ENCODE data around the gene ATP2B2. TPM values are rescaled to one million over a fixed set of nuclear protein-coding genes. Genes with fewer than 3 reads are reported as not detected.
A peak's percentile ranks its signal among the peaks of the same experiment; 100 is the strongest.

Gene ATP2B2
- total and polyA plus RNA-seq, 7 donors, result 0.08 to 6.5 (median 0.77) TPM

DNA sequence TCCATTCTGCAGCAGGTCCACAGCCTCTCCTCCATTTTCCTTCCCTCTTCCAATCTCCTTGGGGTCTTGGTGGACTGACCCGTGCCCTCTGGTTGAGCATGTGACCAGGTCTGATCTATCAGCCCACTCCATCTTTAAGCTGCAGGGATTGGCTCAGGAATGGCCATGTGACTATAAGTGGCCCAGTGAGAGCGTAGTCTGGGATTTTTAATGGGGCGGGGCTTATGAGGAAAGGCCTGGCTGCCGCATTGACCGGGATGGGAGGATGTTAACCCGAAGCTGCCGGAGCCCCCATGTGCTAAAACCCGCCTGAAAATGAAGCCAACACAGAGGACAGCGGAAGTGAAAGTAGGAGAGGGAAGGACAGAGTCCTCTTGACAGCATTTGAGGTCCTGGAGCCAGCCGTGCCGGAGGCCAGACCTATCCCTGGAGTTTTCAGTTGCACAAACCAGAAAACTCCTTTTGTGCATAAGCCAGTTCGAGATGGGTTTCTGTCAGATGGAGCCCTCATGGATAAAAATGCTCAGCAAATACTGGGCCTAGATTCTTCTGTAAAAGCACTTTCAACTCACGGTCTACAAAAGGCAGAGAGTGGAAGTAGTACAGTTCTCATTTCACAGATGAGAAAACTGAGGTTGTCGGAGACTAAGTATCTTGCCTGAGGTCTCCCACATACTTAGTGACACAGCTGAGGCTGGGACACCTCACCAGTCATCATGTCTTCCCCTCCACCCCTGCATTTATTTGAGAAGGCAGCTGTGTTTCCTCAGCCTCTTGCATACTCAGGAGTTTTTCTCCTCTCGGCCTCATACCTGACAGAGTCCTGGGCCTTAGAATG, 61.9 kb downstream of the ATP2B2 start:
- H3K9me3 ChIP-seq, result no peaks in the 10 kb centered on the region
- no peak overlapping the region for H3K4me3 ChIP-seq
- intact Hi-C loops (cut with DNase I), result no loop called here
- H3K4me1 ChIP-seq, result peaks cover 42% of the 10 kb centered on the region
- DNase-seq, result no peak
- ATAC-seq, result no peak
- TF ChIP-seq, protein P1, sequence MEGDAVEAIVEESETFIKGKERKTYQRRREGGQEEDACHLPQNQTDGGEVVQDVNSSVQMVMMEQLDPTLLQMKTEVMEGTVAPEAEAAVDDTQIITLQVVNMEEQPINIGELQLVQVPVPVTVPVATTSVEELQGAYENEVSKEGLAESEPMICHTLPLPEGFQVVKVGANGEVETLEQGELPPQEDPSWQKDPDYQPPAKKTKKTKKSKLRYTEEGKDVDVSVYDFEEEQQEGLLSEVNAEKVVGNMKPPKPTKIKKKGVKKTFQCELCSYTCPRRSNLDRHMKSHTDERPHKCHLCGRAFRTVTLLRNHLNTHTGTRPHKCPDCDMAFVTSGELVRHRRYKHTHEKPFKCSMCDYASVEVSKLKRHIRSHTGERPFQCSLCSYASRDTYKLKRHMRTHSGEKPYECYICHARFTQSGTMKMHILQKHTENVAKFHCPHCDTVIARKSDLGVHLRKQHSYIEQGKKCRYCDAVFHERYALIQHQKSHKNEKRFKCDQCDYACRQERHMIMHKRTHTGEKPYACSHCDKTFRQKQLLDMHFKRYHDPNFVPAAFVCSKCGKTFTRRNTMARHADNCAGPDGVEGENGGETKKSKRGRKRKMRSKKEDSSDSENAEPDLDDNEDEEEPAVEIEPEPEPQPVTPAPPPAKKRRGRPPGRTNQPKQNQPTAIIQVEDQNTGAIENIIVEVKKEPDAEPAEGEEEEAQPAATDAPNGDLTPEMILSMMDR (IDR thresholded peaks at IDR 0.05), result no peak
- peak overlapping the region; percentile 10 for H3K27ac ChIP-seq
- WGBS, 3 donors, result 83 to 85% (median 84%) methylated on average over 15 of the region's 15 CpGs
- no peaks in the 10 kb centered on the region for H3K27me3 ChIP-seq (ENCODE audit: insufficient read depth in 3 of 3, low read length in 2 of 3)
- no peaks in the 10 kb centered on the region for H3K36me3 ChIP-seq (ENCODE audit: insufficient read depth in 1 of 2, low read depth in 1 of 2)

DNA sequence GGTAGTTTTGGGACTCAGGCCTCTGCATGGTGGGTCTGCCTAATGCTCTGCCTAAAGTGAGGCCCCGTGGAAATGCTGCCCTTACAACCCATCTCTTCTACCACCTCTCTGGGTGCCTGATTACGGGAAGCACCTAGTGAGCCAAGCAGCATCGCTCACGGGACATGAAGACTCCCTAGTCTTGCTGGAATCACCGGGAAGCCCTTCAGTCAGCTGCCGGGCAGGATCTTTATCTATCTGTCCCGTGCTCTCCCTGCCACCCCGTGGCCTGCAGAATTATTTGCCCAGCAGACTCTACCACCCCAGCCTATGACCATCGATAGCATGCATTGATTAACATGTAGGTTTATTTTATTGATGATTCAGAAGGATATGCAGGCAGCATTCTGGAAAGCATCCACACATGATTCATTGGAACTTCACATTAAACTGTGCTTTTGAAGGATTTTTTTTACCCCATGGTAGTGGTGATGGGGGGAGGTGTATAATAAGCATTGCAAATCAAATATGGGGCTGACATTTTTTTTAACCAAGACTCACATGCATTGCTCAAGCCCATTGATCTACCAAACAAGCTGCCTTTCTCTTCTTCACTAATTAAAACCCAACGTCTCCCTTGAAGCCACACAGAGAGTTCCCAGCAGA, 63.1 kb downstream of the ATP2B2 start:
- intact Hi-C loops (cut with DNase I), result no loop called here
- Histone ChIP-seq H3K9me3 (no peaks in the 10 kb centered on the region), H3K4me3 (no peak overlapping the region), H3K27me3 (ENCODE audit: insufficient read depth in 3 of 3, low read length in 2 of 3) (no peaks in the 10 kb centered on the region), H3K4me1 (peaks cover 44% of the 10 kb centered on the region), H3K36me3 (ENCODE audit: insufficient read depth in 1 of 2, low read depth in 1 of 2) (no peaks in the 10 kb centered on the region), H3K27ac (peak overlapping the region; percentile 94)
- 64 to 77% (median 66%) methylated on average over 10 of the region's 10 CpGs for WGBS, 3 donors
- ATAC-seq (no peak), DNase-seq (no peak)
- TF ChIP-seq, protein P1 (IDR thresholded peaks at IDR 0.05), result no peak

DNA sequence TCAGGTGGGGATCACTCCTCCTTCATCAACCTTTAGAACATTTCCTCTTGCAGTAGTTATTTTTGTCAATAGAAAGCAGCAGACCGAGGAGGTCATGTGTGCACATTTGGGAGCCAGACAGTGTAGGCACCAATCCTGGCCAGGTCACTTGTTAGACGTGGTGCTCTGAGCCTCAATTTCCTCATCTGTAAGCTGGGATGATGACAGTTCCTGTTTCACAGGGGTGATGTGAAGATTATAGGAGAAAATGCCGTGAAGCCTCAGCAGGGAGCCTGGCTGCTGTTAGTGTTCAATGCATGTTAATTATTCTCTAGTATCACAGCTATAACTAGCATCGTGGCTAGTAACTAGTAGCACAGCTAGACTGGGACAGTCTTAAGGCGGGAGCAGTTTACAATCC, 64.7 kb downstream of the ATP2B2 start:
- no peak for DNase-seq
- peak overlapping the region; percentile 94 for H3K27ac ChIP-seq
- TF ChIP-seq, protein P1 (IDR thresholded peaks at IDR 0.05), result no peak
- ATAC-seq, result no peak
- no peaks in the 10 kb centered on the region for H3K27me3 ChIP-seq (ENCODE audit: insufficient read depth in 3 of 3, low read length in 2 of 3)
- peaks cover 46% of the 10 kb centered on the region for H3K4me1 ChIP-seq
- WGBS, 3 donors, result 54 to 66% (median 57%) methylated on average over 5 of the region's 5 CpGs
- no peaks in the 10 kb centered on the region for H3K9me3 ChIP-seq
- H3K36me3 ChIP-seq (ENCODE audit: insufficient read depth in 1 of 2, low read depth in 1 of 2), result no peaks in the 10 kb centered on the region
- intact Hi-C loops (cut with DNase I), result no loop called here
- H3K4me3 ChIP-seq, result no peak overlapping the region

DNA sequence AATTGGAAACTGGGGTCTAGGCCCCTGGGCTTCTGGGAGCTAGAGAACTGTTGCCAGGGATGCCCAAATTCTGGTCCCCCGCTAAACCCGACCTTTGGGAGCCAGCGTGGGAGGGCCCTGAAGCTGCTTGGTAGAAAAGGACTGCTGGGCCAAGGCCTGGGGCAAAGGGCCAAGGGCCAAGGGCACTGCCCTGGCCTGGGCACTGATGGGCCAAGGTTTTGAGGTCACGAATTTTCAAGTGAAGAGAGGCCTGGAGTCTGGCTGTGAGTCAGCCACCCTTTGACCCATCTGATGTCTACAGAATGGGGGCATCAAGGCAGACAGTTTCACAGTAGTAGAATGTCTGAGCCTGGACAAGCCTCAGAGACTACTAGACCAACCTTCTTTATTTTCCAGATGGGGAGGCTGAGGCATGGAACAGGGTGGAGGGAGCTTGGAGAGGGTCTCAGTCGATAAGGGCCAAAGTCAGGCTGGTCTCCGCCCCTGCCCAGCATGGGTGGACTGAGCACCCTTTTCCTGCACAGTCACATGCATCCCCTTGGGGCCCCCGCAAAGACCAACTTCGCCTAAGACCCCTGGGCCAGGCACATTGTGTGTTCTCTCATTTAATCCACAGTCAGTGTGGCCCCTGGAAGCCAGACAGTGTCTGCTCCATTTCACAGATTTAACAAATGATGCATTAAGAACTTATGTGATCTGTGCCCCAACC, 66.3 kb downstream of the ATP2B2 start:
- Histone ChIP-seq H3K4me1 (peaks cover 44% of the 10 kb centered on the region), H3K4me3 (no peak overlapping the region), H3K9me3 (no peaks in the 10 kb centered on the region), H3K27me3 (ENCODE audit: insufficient read depth in 3 of 3, low read length in 2 of 3) (no peaks in the 10 kb centered on the region), H3K36me3 (ENCODE audit: insufficient read depth in 1 of 2, low read depth in 1 of 2) (no peaks in the 10 kb centered on the region), H3K27ac (peak overlapping the region; percentile 94)
- no peak for DNase-seq
- 67 to 94% (median 71%) methylated on average over 8 of the region's 8 CpGs for WGBS, 3 donors
- ATAC-seq, result peak; percentile 0 to 17 (median 12)
- intact Hi-C loops (cut with DNase I), result loop anchor here in 1 of 2 donors (2.0 kb wide), 1 partner anchor 80 kb away; no protein-coding TSS in a partner anchor
- TF ChIP-seq, protein P1 (IDR thresholded peaks at IDR 0.05), result no peak

All from psoas muscle (tissue), 8 donors.